GM12874 (cell line): Measurements from ENCODE around the gene SAA1.

Source experiments
- CTCF ChIP-seq: IDR thresholded peaks from 2 replicates; pipeline ENCODE4 v1.5.1; 2011; ENCODE audit warnings: low read depth, mild to moderate bottlenecking, control low read depth, low read length, moderate library complexity; ENCODE audit not compliant: insufficient read depth

SAA1 gene

GRCh38 chr11:18264677-18265555 lies 1.1 kb upstream of the SAA1 start:
- TF ChIP-seq CTCF: no peak

GRCh38 chr11:18270102-18270501 lies 4.0 kb downstream of the SAA1 start:
- TF ChIP-seq CTCF: no peak

GRCh38 chr11:18271206-18271605 lies 5.1 kb downstream of the SAA1 start:
- no peak for TF ChIP-seq CTCF

GRCh38 chr11:18277565-18278271 lies 11.7 kb downstream of the SAA1 start:
- TF ChIP-seq CTCF: no peak

GRCh38 chr11:18280438-18281045 lies 14.5 kb downstream of the SAA1 start:
- no peak for TF ChIP-seq CTCF

- TF ChIP-seq CTCF: no peak
Measured at GRCh38 chr11:18282626-18283025, 16.6 kb downstream of the SAA1 start.

- TF ChIP-seq CTCF: no peak
Measured at GRCh38 chr11:18285841-18286240, 19.8 kb downstream of the SAA1 start.
